ENCODE measurements around the gene ASCC3. TPM values are rescaled to one million over a fixed set of nuclear protein-coding genes. Genes with fewer than 3 reads are reported as not detected.

The ASCC3 gene
- total RNA-seq, 1 donor from 2014 or later, result 12.7 TPM

DNA sequence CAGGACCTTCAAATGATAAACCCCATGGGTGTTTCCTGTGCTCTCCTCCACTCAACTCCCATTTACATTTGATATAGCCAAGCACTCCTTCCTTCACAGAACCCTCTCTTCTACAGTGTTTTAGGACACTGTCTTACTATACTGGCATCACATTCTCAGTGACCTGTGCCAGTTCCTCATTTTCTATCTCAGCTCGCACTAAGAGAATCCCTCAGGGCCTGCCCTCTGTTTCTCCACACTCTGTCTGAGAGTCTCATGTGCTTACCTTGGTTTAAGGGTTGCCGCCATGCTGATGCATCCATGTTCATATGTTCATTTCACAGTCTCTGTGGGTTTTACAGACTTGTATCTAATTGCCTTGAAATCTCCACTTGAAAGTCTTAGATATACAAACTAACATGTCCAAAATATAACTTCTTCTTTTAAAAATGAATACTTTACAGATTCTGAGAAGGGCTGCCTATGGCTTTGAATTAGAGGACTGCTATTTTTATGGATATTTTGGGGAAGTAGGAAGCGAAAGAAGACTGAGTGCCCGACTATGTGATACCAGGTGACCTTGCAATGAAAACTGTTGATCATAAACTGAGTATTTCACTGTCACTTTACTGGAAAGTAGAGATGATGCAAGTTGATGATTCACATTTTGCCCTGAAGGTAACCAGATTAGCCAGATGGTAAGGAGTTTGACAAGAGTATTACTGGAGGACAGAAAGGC is 263.3 kb downstream of the ASCC3 start:
- DNase-seq (ENCODE audit: low spot score in 2 of 2), result no peak
- Histone ChIP-seq H3K36me3 (peaks cover 11 to 16% of the 10 kb centered on the region in 2 donors), H3K4me3 (no peak overlapping the region), H3K4me1 (no peaks in the 10 kb centered on the region), H3K27ac (no peak overlapping the region), H3K9me3 (no peaks in the 10 kb centered on the region), H3K27me3 (no peaks in the 10 kb centered on the region)
- TF ChIP-seq, protein P1, sequence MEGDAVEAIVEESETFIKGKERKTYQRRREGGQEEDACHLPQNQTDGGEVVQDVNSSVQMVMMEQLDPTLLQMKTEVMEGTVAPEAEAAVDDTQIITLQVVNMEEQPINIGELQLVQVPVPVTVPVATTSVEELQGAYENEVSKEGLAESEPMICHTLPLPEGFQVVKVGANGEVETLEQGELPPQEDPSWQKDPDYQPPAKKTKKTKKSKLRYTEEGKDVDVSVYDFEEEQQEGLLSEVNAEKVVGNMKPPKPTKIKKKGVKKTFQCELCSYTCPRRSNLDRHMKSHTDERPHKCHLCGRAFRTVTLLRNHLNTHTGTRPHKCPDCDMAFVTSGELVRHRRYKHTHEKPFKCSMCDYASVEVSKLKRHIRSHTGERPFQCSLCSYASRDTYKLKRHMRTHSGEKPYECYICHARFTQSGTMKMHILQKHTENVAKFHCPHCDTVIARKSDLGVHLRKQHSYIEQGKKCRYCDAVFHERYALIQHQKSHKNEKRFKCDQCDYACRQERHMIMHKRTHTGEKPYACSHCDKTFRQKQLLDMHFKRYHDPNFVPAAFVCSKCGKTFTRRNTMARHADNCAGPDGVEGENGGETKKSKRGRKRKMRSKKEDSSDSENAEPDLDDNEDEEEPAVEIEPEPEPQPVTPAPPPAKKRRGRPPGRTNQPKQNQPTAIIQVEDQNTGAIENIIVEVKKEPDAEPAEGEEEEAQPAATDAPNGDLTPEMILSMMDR (IDR thresholded peaks at IDR 0.05), result no peak
- intact Hi-C loops (cut with DNase I), result no loop called here

DNA sequence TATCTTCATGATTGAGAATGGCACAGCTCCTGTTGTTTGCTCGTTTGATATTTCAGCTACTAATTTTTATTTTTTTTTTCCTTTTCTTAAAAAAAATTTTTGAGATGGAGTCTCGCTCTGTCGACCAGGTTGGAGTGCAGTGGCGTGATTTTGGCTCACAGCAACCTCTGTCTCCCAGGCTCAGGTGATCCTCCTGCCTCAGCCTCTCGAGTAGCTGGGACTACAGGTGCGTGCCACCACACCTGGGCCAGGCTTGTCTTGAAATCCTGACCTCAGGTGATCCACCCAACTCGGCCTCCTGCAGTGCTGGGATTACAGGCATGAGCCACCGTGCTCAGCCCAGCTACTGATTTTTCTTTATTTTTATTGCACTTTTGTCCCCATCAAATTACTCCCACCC is 266.2 kb downstream of the ASCC3 start:
- TF ChIP-seq, protein P1 (IDR thresholded peaks at IDR 0.05), result no peak
- Histone ChIP-seq H3K27me3 (no peaks in the 10 kb centered on the region), H3K9me3 (no peaks in the 10 kb centered on the region), H3K27ac (no peak overlapping the region), H3K4me3 (no peak overlapping the region), H3K4me1 (no peaks in the 10 kb centered on the region), H3K36me3 (peaks cover 0 to 7% of the 10 kb centered on the region in 2 donors)
- DNase-seq (ENCODE audit: low spot score in 2 of 2), result no peak
- intact Hi-C loops (cut with DNase I), result no loop called here

DNA sequence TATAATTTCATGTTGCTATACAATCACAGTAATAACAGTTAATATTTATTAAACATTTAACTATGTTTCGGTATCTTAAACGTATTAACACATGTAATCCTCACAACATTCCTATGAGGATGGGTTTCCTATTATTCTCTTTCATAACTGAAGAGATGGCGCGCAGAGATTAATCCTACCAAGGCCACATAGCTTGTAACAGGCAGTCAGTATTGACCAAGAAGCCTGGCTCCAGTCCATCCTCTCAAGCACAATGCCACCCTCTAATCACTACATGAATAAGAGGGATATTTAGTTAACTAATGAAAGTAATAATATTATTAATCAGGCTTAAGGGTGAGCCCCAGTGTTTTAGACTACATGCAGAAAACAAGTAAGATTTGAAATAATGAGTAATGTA is 266.7 kb downstream of the ASCC3 start:
- intact Hi-C loops (cut with DNase I), result no loop called here
- no peaks in the 10 kb centered on the region for H3K27me3 ChIP-seq
- H3K4me1 ChIP-seq, result no peaks in the 10 kb centered on the region
- TF ChIP-seq, protein P1 (IDR thresholded peaks at IDR 0.05), result no peak
- DNase-seq (ENCODE audit: low spot score in 2 of 2), result no peak
- H3K27ac ChIP-seq, result no peak overlapping the region
- H3K4me3 ChIP-seq, result no peak overlapping the region
- H3K9me3 ChIP-seq, result no peaks in the 10 kb centered on the region
- H3K36me3 ChIP-seq, result peaks cover 0 to 7% of the 10 kb centered on the region in 2 donors

DNA sequence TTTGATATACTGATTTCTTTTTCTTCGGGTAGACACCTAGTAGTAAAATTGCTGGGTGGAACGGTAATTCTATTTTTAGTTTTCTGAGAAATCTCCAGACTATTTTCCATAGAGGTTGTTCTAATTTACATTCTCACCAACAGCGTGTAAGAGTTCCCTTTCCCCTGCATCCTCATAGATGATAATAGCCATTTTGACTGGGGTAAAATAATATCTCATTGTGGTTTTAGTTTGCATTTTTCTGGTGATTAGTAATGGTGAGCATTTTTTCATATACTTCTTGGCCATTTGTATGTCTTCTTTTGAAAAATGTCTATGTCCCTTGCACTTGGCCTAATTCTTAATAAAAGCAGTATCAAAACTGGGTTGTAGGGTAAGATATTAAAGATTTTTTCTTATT is 267.5 kb downstream of the ASCC3 start:
- intact Hi-C loops (cut with DNase I), result no loop called here
- Histone ChIP-seq H3K27ac (no peak overlapping the region), H3K27me3 (no peaks in the 10 kb centered on the region), H3K36me3 (peaks cover 0 to 7% of the 10 kb centered on the region in 2 donors), H3K9me3 (no peaks in the 10 kb centered on the region), H3K4me3 (no peak overlapping the region), H3K4me1 (no peaks in the 10 kb centered on the region)
- no peak for DNase-seq (ENCODE audit: low spot score in 2 of 2)
- TF ChIP-seq, protein P1 (IDR thresholded peaks at IDR 0.05), result no peak

DNA sequence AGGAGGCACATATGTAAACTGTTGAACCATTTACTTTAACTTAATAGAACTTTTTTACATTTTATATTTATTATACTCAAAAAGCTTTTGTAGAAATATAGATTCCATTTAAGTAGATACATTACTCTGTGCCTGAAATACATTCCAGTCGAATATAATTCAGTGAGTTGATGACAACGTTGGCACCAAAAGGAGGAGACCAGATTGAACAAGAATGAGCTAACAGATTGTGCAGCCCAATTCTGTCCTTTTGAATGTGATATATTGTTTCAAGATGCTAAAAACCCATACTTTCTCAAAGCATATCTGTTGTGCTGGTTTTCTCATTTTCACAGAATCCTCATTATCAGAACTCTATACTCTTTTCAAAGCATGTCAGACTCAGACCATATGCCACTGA is 269.0 kb downstream of the ASCC3 start:
- H3K27me3 ChIP-seq, result no peaks in the 10 kb centered on the region
- H3K36me3 ChIP-seq, result no peaks in the 10 kb centered on the region
- intact Hi-C loops (cut with DNase I), result no loop called here
- DNase-seq (ENCODE audit: low spot score in 2 of 2), result no peak
- H3K4me1 ChIP-seq, result no peaks in the 10 kb centered on the region
- no peak overlapping the region for H3K4me3 ChIP-seq
- no peaks in the 10 kb centered on the region for H3K9me3 ChIP-seq
- H3K27ac ChIP-seq, result no peak overlapping the region
- TF ChIP-seq, protein P1 (IDR thresholded peaks at IDR 0.05), result no peak

All from ascending aorta (tissue), 2 donors.